SK-N-SH treated with all-trans-retinoic acid at 6 μM for 48 hours (cell line): ENCODE measurements around the gene ZNF362.

Experiments used
- ATAC-seq: fragments of 200-7000 bp; cut with Tn5 transposase; 3 replicates; pipeline ENCODE4 v1.9.1; 2020; ENCODE audit warnings: mild to moderate bottlenecking, moderate library complexity
- ARNTL ChIP-seq: fragments of 450-650 bp; formaldehyde crosslinking; IDR thresholded peaks from 2 replicates; pipeline ENCODE4 v1.5.0; 2020; ENCODE audit warnings: low read depth, mild to moderate bottlenecking, moderate library complexity, borderline replicate concordance
- CSDC2 ChIP-seq: fragments of 250-450 bp; sonication (Bioruptor Pico); IDR thresholded peaks from 2 replicates; pipeline ENCODE4 v1.5.0; 2020; ENCODE audit warnings: mild to moderate bottlenecking, moderate library complexity
- ESRRG ChIP-seq: fragments of 250-450 bp; sonication (Bioruptor Pico); IDR thresholded peaks from 2 replicates; pipeline ENCODE4 v1.6.1; 2021; ENCODE audit warnings: mild to moderate bottlenecking
- GLIS3 ChIP-seq: fragments of 250-450 bp; sonication (Bioruptor Pico); IDR thresholded peaks from 2 replicates; pipeline ENCODE4 v1.5.0; 2020; ENCODE audit warnings: mild to moderate bottlenecking, moderate library complexity
- ISL1 ChIP-seq: fragments of 250-450 bp; sonication (Bioruptor Pico); IDR thresholded peaks from 2 replicates; pipeline ENCODE4 v2.1.2; 2022; ENCODE audit warnings: mild to moderate bottlenecking, moderate library complexity
- OSR1 ChIP-seq: fragments of 250-450 bp; sonication (Bioruptor Pico); IDR thresholded peaks from 2 replicates; pipeline ENCODE4 v1.8.0; 2022; ENCODE audit warnings: moderate library complexity, mild to moderate bottlenecking, inconsistent platforms
- PPARA ChIP-seq: fragments of 250-450 bp; sonication (Bioruptor Pico); IDR thresholded peaks from 2 replicates; pipeline ENCODE4 v1.5.0; 2020; ENCODE audit warnings: mild to moderate bottlenecking, borderline replicate concordance
- RARB ChIP-seq: fragments of 250-450 bp; sonication (Bioruptor Pico); IDR thresholded peaks from 2 replicates; pipeline ENCODE4 v1.8.0; 2021; ENCODE audit warnings: mild to moderate bottlenecking, moderate library complexity
- SNAI2 ChIP-seq: fragments of 250-450 bp; sonication (Bioruptor Pico); IDR thresholded peaks from 2 replicates; pipeline ENCODE4 v1.5.0; 2020; ENCODE audit warnings: mild to moderate bottlenecking, moderate library complexity
- TCF4 ChIP-seq: fragments of 250-450 bp; sonication (Bioruptor Pico); IDR thresholded peaks from 2 replicates; pipeline ENCODE4 v1.8.0; 2021; ENCODE audit warnings: mild to moderate bottlenecking, moderate library complexity, borderline replicate concordance
- TOX ChIP-seq: fragments of 250-450 bp; sonication (Bioruptor Pico); IDR thresholded peaks from 2 replicates; pipeline ENCODE4 v1.8.0; 2021; ENCODE audit warnings: mild to moderate bottlenecking, moderate library complexity, borderline replicate concordance
- ZC3H10 ChIP-seq: fragments of 250-450 bp; sonication (Bioruptor Pico); IDR thresholded peaks from 2 replicates; pipeline ENCODE4 v1.5.1; 2021; ENCODE audit warnings: mild to moderate bottlenecking, moderate library complexity
- ZFP3 ChIP-seq: fragments of 250-450 bp; sonication (Bioruptor Pico); IDR thresholded peaks from 2 replicates; pipeline ENCODE4 v1.5.0; 2020; ENCODE audit warnings: mild to moderate bottlenecking, moderate library complexity
- ZFP30 ChIP-seq: fragments of 450-650 bp; formaldehyde crosslinking; IDR thresholded peaks from 2 replicates; pipeline ENCODE4 v1.5.0; 2022; ENCODE audit warnings: mild to moderate bottlenecking, moderate library complexity
- ZNF565 ChIP-seq: fragments of 450-650 bp; formaldehyde crosslinking; conservative IDR thresholded peaks from 2 replicates; pipeline ENCODE4 v1.5.0; 2020; ENCODE audit warnings: low read depth, mild to moderate bottlenecking, moderate library complexity
- ZNF8 ChIP-seq: fragments of 450-650 bp; formaldehyde crosslinking; IDR thresholded peaks from 2 replicates; pipeline ENCODE4 v1.5.0; 2020; ENCODE audit warnings: mild to moderate bottlenecking, moderate library complexity
- TF ChIP-seq, protein P1 (sequence below): fragments of 250-450 bp; sonication (Bioruptor Pico); IDR thresholded peaks from 2 replicates; pipeline ENCODE4 v1.5.0; 2020; ENCODE audit warnings: mild to moderate bottlenecking, moderate library complexity
- TF ChIP-seq, protein P2 (sequence below): fragments of 250-450 bp; sonication (Bioruptor Pico); IDR thresholded peaks from 2 replicates; pipeline ENCODE4 v1.5.1; 2020; ENCODE audit warnings: low read depth, mild to moderate bottlenecking, moderate library complexity
- TF ChIP-seq, protein P3 (sequence below): fragments of 250-450 bp; sonication (Bioruptor Pico); IDR thresholded peaks from 2 replicates; pipeline ENCODE4 v1.5.1; 2021; ENCODE audit warnings: mild to moderate bottlenecking, moderate library complexity
- TF ChIP-seq, protein P4 (sequence below): fragments of 250-450 bp; sonication (Bioruptor Pico); IDR thresholded peaks from 2 replicates; pipeline ENCODE4 v1.8.0; 2021; ENCODE audit warnings: low read depth, mild to moderate bottlenecking, moderate library complexity, borderline replicate concordance

The ZNF362 gene

DNA sequence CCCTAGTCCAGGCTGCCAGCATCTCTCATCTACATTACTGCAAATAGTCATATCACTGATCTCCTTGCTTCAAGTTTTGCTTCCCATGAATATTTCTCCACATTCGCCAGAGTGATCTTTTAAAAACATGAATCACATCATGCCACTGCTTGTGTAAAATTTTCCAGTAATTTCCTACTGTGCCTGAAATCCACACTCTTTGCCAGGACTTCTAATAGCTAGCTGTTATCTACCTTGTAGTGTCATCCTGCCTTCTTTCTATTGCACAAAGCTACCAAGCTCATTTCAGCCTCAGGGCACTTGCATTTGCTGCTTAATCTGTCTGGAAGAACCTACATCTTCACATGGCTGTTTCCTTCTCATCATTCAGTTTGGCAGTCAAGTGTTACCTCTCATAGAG is 33.9 kb upstream of the ZNF362 start (continued):
- TF ChIP-seq, protein P1, sequence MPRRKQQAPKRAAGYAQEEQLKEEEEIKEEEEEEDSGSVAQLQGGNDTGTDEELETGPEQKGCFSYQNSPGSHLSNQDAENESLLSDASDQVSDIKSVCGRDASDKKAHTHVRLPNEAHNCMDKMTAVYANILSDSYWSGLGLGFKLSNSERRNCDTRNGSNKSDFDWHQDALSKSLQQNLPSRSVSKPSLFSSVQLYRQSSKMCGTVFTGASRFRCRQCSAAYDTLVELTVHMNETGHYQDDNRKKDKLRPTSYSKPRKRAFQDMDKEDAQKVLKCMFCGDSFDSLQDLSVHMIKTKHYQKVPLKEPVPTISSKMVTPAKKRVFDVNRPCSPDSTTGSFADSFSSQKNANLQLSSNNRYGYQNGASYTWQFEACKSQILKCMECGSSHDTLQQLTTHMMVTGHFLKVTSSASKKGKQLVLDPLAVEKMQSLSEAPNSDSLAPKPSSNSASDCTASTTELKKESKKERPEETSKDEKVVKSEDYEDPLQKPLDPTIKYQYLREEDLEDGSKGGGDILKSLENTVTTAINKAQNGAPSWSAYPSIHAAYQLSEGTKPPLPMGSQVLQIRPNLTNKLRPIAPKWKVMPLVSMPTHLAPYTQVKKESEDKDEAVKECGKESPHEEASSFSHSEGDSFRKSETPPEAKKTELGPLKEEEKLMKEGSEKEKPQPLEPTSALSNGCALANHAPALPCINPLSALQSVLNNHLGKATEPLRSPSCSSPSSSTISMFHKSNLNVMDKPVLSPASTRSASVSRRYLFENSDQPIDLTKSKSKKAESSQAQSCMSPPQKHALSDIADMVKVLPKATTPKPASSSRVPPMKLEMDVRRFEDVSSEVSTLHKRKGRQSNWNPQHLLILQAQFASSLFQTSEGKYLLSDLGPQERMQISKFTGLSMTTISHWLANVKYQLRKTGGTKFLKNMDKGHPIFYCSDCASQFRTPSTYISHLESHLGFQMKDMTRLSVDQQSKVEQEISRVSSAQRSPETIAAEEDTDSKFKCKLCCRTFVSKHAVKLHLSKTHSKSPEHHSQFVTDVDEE (CRISPR knock-in tag): no peak
- TF ChIP-seq CSDC2: no peak
- no peak for TF ChIP-seq ZFP30 (CRISPR knock-in tag)

DNA sequence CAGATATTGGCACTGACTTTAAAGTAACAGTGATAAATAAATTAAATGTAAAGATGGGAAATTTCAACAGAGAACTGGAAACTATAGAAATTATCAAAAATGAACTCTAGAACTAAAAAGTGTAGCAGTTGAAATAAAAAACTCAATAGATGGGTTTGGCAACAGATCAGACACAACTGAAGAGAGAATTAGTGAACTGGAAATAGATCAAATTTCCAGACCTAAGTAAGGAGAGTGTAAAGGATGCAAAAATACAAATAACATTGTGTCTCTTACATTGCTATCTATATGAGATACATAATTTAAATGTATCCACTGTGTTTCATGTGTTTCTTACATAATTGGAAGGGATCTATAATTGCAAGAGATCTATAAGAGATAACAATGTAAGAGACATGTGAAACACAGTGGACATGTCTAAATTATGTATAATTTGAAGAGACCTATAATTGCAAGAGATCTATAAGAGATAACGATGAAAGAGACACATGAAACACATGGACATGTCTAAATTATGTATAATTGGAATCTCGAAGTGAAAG is 32.1 kb upstream of the ZNF362 start:
- ATAC-seq: no peak
- peak; percentile 97 for TF ChIP-seq ZFP30 (CRISPR knock-in tag)
- TF ChIP-seq SNAI2 (CRISPR knock-in tag): no peak

DNA sequence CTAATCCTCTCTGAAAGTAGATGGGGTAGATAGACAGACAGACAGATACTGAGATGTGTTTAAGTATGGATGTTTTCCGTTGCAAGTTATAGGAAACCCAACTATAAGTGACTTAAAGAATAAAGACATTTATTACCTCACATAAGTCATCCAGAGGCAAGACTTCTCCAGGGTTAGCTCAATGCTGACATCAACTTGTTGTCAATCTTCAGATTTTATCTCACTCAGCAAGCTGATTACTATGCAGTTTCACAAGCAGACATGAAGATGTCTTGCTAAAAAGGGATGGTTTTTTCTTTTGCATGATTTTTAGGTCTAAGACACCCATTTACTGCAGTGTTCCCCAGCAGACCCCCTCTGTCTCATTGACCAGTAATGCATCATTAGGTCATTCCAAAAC is 30.7 kb upstream of the ZNF362 start:
- TF ChIP-seq ZFP30 (CRISPR knock-in tag): no peak
- TF ChIP-seq ARNTL (CRISPR knock-in tag): no peak
- TF ChIP-seq PPARA: no peak
- TF ChIP-seq ZNF565 (CRISPR knock-in tag): no peak
- TF ChIP-seq RARB: no peak
- TF ChIP-seq, protein P2, sequence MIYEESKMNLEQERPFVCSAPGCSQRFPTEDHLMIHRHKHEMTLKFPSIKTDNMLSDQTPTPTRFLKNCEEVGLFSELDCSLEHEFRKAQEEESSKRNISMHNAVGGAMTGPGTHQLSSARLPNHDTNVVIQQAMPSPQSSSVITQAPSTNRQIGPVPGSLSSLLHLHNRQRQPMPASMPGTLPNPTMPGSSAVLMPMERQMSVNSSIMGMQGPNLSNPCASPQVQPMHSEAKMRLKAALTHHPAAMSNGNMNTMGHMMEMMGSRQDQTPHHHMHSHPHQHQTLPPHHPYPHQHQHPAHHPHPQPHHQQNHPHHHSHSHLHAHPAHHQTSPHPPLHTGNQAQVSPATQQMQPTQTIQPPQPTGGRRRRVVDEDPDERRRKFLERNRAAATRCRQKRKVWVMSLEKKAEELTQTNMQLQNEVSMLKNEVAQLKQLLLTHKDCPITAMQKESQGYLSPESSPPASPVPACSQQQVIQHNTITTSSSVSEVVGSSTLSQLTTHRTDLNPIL (CRISPR knock-in tag): no peak
- TF ChIP-seq, protein P3, sequence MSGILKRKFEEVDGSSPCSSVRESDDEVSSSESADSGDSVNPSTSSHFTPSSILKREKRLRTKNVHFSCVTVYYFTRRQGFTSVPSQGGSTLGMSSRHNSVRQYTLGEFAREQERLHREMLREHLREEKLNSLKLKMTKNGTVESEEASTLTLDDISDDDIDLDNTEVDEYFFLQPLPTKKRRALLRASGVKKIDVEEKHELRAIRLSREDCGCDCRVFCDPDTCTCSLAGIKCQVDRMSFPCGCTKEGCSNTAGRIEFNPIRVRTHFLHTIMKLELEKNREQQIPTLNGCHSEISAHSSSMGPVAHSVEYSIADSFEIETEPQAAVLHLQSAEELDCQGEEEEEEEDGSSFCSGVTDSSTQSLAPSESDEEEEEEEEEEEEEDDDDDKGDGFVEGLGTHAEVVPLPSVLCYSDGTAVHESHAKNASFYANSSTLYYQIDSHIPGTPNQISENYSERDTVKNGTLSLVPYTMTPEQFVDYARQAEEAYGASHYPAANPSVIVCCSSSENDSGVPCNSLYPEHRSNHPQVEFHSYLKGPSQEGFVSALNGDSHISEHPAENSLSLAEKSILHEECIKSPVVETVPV (CRISPR knock-in tag): no peak
- no peak for TF ChIP-seq TOX (CRISPR knock-in tag)
- ATAC-seq: no peak

DNA sequence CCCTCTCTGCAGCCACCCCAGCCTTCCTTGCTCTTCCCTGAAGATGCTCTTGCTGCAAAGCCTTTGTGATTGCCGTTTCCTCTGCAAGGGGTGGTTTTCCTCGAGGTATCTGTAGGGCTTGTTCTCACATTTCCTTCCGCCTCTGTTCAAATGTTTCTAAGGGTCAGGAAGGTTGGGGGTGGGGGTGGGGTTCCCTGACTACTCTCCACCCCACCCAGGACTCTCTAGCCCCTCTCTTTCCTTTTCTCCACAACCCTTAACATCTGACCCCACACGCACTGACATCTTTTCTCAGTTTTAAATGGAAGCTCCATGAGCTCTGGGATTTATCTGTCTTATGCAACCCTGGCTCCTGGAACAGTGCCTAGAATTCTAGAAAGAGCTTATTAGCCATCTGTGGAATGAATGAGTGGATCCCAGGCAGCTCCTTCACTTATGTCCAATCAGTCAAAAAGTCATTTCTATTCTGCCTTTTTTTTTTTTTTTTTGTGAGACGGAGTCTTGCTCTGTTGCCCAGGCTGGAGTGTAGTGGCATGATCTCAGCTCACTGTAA is 27.3 kb upstream of the ZNF362 start:
- peak; percentile 88 for ATAC-seq
- TF ChIP-seq ZFP3 (CRISPR knock-in tag): no peak
- TF ChIP-seq ISL1 (CRISPR knock-in tag): peak; percentile 55
- no peak for TF ChIP-seq RARB
- TF ChIP-seq ZFP30 (CRISPR knock-in tag): no peak

DNA sequence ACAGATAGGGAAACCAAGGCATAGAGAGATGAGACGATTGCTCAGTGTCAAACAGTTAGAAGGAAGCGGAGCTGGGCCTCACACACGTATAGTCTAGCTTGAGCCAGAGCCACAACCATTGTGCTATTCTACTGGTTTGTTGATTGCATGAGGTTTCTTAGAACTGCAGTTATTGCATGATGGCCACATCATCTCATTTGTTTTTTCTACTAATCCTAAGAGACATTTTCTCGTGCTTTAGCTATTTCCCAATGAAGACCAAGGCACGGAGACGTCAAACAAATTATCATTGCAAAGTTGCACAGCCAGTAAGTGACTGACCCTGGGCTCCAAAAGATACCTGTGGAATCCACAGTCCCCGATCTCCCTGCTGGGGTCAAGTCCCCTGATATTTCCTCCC is 25.1 kb upstream of the ZNF362 start:
- ATAC-seq: no peak
- TF ChIP-seq ISL1 (CRISPR knock-in tag) (no peak), GLIS3 (no peak), ZFP30 (CRISPR knock-in tag) (no peak), RARB (no peak), ZC3H10 (no peak)

DNA sequence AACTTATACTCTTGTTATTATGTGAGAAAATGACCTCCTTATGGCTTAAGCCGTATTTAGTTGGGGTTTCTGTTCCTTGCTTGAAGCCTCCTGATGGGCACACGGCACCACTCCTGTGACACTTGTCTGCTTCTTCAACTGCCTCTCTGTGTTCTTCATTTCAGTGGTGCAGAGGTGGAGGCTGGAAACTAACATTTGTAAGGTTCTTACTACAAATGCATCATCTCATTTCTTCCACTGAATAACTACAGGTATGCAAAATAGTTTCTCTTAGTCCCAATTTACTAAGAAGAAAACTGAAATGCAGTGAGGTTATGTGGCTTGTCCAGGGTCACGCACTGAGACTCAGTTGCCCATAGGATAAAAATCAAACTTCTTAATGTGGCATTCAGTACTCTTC is 23.6 kb upstream of the ZNF362 start:
- no peak for ATAC-seq
- TF ChIP-seq, protein P3 (CRISPR knock-in tag): no peak
- TF ChIP-seq ZFP30 (CRISPR knock-in tag) (no peak), TOX (CRISPR knock-in tag) (no peak), CSDC2 (no peak), ZFP3 (CRISPR knock-in tag) (no peak), RARB (no peak), ESRRG (no peak), ARNTL (CRISPR knock-in tag) (no peak), GLIS3 (no peak), PPARA (no peak), ZNF8 (CRISPR knock-in tag) (no peak), ISL1 (CRISPR knock-in tag) (no peak), OSR1 (CRISPR knock-in tag) (no peak), ZC3H10 (no peak), SNAI2 (CRISPR knock-in tag) (no peak), TCF4 (no peak)
- TF ChIP-seq, protein P4, sequence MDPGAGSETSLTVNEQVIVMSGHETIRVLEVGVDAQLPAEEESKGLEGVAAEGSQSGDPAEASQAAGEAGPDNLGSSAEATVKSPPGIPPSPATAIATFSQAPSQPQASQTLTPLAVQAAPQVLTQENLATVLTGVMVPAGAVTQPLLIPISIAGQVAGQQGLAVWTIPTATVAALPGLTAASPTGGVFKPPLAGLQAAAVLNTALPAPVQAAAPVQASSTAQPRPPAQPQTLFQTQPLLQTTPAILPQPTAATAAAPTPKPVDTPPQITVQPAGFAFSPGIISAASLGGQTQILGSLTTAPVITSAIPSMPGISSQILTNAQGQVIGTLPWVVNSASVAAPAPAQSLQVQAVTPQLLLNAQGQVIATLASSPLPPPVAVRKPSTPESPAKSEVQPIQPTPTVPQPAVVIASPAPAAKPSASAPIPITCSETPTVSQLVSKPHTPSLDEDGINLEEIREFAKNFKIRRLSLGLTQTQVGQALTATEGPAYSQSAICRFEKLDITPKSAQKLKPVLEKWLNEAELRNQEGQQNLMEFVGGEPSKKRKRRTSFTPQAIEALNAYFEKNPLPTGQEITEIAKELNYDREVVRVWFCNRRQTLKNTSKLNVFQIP (CRISPR knock-in tag): no peak
